ENCODE measurements around the gene PRSS8. TPM values are rescaled to one million over a fixed set of nuclear protein-coding genes. Genes with fewer than 3 reads are reported as not detected.
A peak's percentile ranks its signal among the peaks of the same experiment; 100 is the strongest.

The PRSS8 gene
- total RNA-seq, result 64.6 TPM
- polyA plus RNA-seq (ENCODE audit: insufficient read depth, low read depth, low replicate concordance), result 187 TPM
- long read RNA-seq, donor 1, partial matches to known transcripts, result 36 of 47 reads
- long read RNA-seq, donor 1, other reads (novel, unspliced or antisense), result 11 of 47 reads
- long read RNA-seq, donor 2, partial matches to known transcripts, result 22 of 43 reads
- long read RNA-seq, donor 2, other reads (novel, unspliced or antisense), result 21 of 43 reads
- long read RNA-seq, donor 3, partial matches to known transcripts, result 28 of 51 reads
- long read RNA-seq, donor 3, other reads (novel, unspliced or antisense), result 23 of 51 reads
- long read RNA-seq, donor 4, partial matches to known transcripts, result 11 of 35 reads
- long read RNA-seq, donor 4, other reads (novel, unspliced or antisense), result 24 of 35 reads
- long read RNA-seq, donor 5, result 0 reads
- long read RNA-seq, donor 6, partial matches to known transcripts, result 141 of 172 reads
- long read RNA-seq, donor 6, other reads (novel, unspliced or antisense), result 31 of 172 reads
- long read RNA-seq, donor 7, partial matches to known transcripts, result 50 of 89 reads
- long read RNA-seq, donor 7, other reads (novel, unspliced or antisense), result 39 of 89 reads
- long read RNA-seq, donor 8, partial matches to known transcripts, result 23 of 29 reads
- long read RNA-seq, donor 8, other reads (novel, unspliced or antisense), result 6 of 29 reads
- long read RNA-seq, donor 9, partial matches to known transcripts, result 21 of 26 reads
- long read RNA-seq, donor 9, other reads (novel, unspliced or antisense), result 5 of 26 reads
- long read RNA-seq, donor 10, partial matches to known transcripts, result 44 of 60 reads
- long read RNA-seq, donor 10, other reads (novel, unspliced or antisense), result 15 of 60 reads

DNA sequence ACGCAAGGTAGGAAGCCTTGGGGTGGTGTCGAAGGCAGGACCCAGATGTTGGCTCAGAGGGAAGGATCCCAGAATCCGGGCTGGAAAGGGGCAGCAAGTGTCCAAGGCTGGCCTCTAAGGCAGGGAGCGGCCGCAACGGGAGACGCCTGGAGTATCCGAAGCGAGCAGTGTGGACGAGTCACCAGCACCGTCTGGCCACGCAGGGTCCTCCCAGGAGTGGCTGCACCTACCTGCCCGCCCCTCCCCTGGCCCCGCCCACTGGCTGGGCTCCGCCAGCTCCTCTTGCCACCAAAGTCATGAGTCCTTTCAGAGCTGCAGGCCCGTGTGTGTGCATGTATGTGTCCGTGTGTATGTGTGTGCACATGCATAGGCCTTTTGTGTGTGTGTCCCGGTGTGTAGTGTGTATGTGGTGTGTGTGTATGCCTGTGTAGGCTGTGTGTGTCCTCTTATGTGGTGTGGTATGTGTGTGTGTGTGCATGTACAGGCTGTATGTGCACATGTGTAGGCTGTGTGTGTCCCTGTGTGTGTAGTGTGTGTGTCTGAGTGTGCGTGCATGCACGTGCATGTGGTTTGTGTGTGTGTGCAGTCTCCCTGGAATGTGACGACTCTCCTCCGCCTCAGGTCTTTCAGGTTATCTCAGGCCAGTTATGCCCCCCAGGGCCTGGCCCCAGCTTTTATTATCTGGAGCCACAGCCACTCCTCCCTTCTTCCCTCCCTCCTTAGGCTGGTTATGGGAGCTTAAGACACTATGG lies at the start of gene PRSS8:
TSS of gene PRSS8 (minus strand) at position 193 of the 752 bp plus-strand sequence. CDS start 229 bp downstream, outside the sequence.
- peaks cover 0 to 20% (median 0%) of the 10 kb centered on the region in 3 donors for H3K36me3 ChIP-seq (ENCODE audit: control insufficient read depth in 2 of 3, insufficient read depth in 3 of 3, low read length in 3 of 3)
- TF ChIP-seq, protein P1, sequence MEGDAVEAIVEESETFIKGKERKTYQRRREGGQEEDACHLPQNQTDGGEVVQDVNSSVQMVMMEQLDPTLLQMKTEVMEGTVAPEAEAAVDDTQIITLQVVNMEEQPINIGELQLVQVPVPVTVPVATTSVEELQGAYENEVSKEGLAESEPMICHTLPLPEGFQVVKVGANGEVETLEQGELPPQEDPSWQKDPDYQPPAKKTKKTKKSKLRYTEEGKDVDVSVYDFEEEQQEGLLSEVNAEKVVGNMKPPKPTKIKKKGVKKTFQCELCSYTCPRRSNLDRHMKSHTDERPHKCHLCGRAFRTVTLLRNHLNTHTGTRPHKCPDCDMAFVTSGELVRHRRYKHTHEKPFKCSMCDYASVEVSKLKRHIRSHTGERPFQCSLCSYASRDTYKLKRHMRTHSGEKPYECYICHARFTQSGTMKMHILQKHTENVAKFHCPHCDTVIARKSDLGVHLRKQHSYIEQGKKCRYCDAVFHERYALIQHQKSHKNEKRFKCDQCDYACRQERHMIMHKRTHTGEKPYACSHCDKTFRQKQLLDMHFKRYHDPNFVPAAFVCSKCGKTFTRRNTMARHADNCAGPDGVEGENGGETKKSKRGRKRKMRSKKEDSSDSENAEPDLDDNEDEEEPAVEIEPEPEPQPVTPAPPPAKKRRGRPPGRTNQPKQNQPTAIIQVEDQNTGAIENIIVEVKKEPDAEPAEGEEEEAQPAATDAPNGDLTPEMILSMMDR (IDR thresholded peaks at IDR 0.05; ENCODE audit: borderline replicate concordance, extremely low read depth, insufficient read depth), result no peak
- peak; percentile 70 to 95 (median 80) for DNase-seq
- H3K4me1 ChIP-seq (ENCODE audit: control insufficient read depth in 2 of 3, insufficient read depth in 2 of 3, low read depth in 1 of 3, low read length in 3 of 3), result peaks cover 0 to 34% (median 21%) of the 10 kb centered on the region in 3 donors
- no peaks in the 10 kb centered on the region for H3K27me3 ChIP-seq (ENCODE audit: control insufficient read depth, insufficient read depth, low read length)
- H3K27ac ChIP-seq (ENCODE audit: low read depth in 2 of 2, low read length in 2 of 2), result peak within 1 kb of the TSS; percentile 90 to 94
- intact Hi-C loops (cut with DNase I), result no loop called here
- no peaks in the 10 kb centered on the region for H3K9me3 ChIP-seq (ENCODE audit: control insufficient read depth in 2 of 3, insufficient read depth in 1 of 3, low read length in 3 of 3)
- no peak for FAIRE-seq
- peak within 1 kb of the TSS; percentile 4 to 97 (median 20) for H3K9ac ChIP-seq (ENCODE audit: low read length in 3 of 3)
- peak within 1 kb of the TSS; percentile 42 to 91 (median 87) for H3K4me3 ChIP-seq (ENCODE audit: low read length in 3 of 3)

DNA sequence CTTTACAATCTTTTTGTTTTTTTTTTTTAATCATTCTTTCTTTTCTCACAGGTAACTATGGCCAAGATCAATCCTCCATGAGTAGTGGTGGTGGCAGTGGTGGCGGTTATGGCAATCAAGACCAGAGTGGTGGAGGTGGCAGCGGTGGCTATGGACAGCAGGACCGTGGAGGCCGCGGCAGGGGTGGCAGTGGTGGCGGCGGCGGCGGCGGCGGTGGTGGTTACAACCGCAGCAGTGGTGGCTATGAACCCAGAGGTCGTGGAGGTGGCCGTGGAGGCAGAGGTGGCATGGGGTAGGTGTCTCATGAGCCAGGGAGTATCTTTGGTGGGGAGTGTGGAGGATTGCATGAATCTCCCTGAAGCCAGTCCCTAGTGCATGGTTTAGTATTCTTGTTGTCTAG lies 49.4 kb upstream of the PRSS8 start:
- Histone ChIP-seq H3K9me3 (ENCODE audit: control insufficient read depth in 2 of 3, insufficient read depth in 1 of 3, low read length in 3 of 3) (no peaks in the 10 kb centered on the region), H3K27ac (ENCODE audit: low read depth in 2 of 2, low read length in 2 of 2) (no peak overlapping the region), H3K4me1 (ENCODE audit: control insufficient read depth in 2 of 3, insufficient read depth in 2 of 3, low read depth in 1 of 3, low read length in 3 of 3) (peaks cover 0 to 15% (median 15%) of the 10 kb centered on the region in 3 donors), H3K27me3 (ENCODE audit: control insufficient read depth, insufficient read depth, low read length) (no peaks in the 10 kb centered on the region), H3K9ac (ENCODE audit: low read length in 3 of 3) (no peak overlapping the region), H3K36me3 (ENCODE audit: control insufficient read depth in 2 of 3, insufficient read depth in 3 of 3, low read length in 3 of 3) (peaks cover 32 to 71% (median 57%) of the 10 kb centered on the region in 3 donors), H3K4me3 (ENCODE audit: low read length in 3 of 3) (no peak overlapping the region)
- TF ChIP-seq, protein P1 (IDR thresholded peaks at IDR 0.05; ENCODE audit: borderline replicate concordance, extremely low read depth, insufficient read depth), result no peak
- DNase-seq (no peak), FAIRE-seq (no peak)
- intact Hi-C loops (cut with DNase I), result no loop called here

DNA sequence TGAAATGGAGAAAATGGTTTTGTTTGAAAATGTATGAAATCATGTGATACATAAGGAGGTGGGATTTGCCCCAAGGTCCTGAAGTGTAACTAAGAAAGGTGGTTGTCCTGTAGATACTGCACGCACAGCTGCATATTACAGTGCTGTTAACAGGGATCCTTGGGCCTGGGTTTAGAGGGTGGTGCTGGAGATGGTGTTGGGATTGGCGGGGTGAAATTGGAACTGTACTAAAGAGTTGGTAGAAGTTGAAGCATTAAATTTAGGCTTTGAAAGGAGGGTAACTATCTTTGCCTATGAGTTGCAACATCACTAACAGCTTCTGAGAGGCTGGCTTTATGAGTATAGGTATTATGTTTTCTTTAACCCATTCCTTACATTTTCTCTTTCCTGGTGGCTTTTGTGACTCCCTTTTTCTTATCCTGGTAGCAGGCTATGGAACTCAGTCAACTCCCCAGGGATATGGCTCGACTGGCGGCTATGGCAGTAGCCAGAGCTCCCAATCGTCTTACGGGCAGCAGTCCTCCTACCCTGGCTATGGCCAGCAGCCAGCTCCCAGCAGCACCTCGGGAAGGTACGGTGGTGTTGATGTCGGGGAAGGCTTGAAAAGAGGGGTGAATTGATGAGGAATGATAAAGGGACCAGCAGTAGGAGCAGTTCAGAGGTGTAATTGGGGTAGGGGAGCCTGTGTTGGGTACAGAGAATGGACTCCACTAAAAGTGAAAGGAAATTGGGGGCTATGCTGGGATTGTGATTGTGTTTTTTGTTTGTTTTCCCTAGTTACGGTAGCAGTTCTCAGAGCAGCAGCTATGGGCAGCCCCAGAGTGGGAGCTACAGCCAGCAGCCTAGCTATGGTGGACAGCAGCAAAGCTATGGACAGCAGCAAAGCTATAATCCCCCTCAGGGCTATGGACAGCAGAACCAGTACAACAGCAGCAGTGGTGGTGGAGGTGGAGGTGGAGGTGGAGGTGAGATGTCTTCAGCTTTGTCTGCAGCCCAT lies 48.2 kb upstream of the PRSS8 start:
- H3K36me3 ChIP-seq (ENCODE audit: control insufficient read depth in 2 of 3, insufficient read depth in 3 of 3, low read length in 3 of 3), result peaks cover 20 to 60% (median 45%) of the 10 kb centered on the region in 3 donors
- peaks cover 3 to 19% (median 15%) of the 10 kb centered on the region in 3 donors for H3K4me1 ChIP-seq (ENCODE audit: control insufficient read depth in 2 of 3, insufficient read depth in 2 of 3, low read depth in 1 of 3, low read length in 3 of 3)
- TF ChIP-seq, protein P1 (IDR thresholded peaks at IDR 0.05; ENCODE audit: borderline replicate concordance, extremely low read depth, insufficient read depth), result no peak
- DNase-seq (no peak), FAIRE-seq (no peak)
- H3K9me3 ChIP-seq (ENCODE audit: control insufficient read depth in 2 of 3, insufficient read depth in 1 of 3, low read length in 3 of 3), result no peaks in the 10 kb centered on the region
- no peaks in the 10 kb centered on the region for H3K27me3 ChIP-seq (ENCODE audit: control insufficient read depth, insufficient read depth, low read length)
- H3K4me3 ChIP-seq (ENCODE audit: low read length in 3 of 3), result no peak overlapping the region
- no peak overlapping the region for H3K9ac ChIP-seq (ENCODE audit: low read length in 3 of 3)
- intact Hi-C loops (cut with DNase I), result no loop called here
- H3K27ac ChIP-seq (ENCODE audit: low read depth in 2 of 2, low read length in 2 of 2), result no peak overlapping the region

Data from kidney (tissue), 22 donors.